ENCODE data around the gene FAM174B.
"Not testable (repeated sequence)": the region's sequence is repeated elsewhere in the genome, so short reads cannot be mapped to it uniquely, and the experiment has no call there.

The FAM174B gene

DNA sequence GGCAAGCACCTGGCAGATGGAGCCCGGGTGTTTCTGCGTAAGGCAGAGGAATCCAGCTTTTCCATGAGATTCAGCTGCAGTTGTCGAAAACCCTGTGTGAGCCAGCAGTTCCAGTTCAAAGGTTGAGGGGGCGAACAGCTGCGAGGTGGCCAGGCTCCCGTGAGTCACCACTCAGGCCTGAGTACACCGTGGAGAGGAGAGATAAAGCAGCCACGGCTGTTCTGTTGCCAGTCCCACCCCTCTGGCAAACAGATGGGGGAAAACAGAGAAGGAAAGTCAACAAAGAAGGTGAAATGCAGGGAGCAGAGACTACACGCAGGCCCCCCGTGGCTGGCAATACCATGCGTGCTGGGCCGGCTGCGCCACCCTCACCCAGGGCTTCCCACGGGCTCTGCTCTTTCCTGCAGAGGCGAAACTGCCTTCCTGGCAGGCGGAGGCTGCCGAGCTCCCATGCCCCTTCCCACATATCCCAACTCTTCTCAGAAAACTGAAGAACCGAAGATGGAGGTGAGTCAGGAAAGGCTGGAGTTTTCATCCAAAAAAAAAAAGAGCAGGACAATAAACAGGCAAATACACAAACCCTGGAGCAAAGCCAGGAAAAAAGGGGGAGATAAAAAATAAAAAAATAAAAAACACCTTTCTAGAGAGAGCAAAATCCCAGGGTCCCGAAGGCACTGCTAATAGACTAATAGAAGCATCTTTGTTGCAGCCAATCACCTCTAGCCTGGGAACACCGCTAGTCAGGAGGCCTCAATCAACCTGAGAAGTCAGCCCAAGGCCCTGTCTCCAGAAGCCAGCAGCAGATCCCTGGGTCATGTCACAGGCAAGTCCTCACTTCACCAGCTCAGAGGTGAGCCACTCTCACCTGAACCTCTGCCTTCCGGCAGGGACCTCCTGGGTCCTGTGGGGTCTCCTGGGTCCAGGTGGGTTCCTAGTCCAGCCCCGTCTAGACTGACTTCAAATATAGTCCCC lies 37.7 kb downstream of the FAM174B start:
- no peak for DNase-seq

GRCh38 chr15:92616621-92617548 lies 38.7 kb downstream of the FAM174B start:
- no peak for DNase-seq

DNA sequence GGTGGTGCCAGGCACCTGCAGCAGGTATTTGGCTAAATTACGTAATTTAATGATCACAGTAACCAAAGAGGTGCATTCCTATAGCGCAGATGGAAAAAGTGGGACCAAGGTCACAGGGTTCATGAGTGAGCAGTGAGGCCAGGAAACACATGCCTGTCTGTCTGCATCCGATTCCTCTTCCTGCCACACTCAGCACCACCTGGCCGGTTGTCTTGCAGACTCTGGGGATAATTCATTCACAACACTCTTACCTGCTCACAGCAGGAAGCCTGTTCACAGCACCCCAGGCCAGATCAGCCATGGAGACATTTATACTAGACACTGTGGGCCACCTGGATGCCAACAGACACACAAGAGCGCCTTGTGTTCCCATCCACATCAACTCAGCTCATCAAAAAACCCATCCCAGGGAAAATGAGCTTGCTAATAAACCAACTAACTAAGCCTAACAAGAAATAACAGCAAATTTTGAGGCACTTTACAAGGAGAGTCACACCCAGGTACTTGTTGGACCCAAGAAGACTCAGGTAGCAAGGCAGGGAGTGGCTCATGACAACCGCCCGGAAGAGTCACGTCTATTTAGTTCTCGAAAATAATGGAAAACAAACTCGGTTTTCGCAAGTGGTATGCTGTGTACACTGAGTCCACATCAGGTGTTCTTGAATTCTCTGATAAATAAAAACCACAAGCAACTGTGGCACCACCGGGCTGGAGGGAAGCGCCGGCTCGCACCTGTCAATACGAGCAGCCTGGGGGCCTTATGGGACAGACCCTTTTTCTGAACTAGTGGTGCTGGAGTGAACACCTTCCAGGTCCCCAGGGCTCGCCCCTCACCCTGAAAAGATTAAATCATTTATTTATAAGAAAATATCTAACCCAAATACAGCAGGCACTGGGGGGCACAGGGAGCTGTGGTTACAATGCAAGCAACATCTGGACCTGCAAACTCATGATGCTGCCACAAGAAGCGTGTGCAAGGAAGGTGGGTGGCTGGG lies 40.5 kb downstream of the FAM174B start:
- no peak for DNase-seq

GRCh38 chr15:92614301-92614700 lies 41.3 kb downstream of the FAM174B start:
- DNase-seq, result no peak

- no peak for DNase-seq
Observed at GRCh38 chr15:92613841-92614240, 41.7 kb downstream of the FAM174B start.

DNA sequence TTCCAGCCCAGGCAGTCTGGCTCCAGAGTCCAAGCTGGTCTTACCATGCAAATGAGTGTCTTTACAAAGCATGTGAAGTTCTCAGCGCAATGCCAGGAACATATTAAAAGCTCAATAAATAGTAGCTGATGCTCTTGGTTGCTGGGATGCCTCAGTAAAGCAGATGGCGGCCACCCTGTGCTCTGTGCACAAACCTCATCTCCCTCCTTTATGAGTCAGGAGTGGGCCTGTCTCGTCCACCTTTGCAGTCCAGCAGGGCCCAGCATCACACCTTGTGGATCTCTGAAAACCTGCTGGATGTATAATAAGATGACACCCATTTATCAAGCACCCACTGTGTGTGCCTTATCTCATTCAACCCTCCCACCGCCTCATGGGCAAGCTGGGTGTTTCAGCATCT lies 42.7 kb downstream of the FAM174B start:
- no peak for DNase-seq

DNA sequence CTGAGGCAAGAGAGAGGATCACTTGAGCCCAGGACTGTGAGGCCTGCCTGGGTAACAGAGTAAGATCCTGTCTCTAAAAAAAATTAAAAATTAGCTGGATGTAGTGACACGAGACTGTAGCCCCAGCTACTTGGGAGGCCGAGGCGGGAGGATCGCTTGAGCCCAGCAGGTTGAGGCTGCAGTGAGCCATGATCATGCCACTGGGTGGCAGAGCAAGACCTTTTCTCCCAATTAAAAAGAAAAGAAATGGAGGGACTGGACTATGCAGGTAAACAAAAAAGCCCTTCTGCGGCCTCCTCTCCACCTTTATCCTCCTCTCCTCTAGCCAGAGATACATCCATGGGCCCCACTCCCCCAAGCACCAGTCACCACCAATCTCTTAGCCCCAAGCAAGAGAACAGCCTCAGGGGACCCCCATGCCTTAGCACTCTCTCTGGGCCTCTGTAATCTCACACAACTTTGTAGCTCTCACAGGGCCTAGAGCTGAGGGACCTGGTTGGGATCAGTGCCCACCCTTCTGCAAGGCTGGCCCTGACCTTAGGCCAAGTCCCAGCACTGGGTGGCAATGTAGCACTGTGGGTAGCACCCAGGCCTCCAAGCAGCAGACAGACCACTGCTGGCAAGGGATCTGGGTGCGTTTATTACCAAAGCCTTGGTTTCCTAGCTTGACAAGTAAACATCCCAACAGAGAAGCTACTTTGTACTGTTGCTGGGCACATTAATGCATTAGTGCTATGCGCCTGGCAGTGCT lies 43.4 kb downstream of the FAM174B start:
- no peak for DNase-seq

DNA sequence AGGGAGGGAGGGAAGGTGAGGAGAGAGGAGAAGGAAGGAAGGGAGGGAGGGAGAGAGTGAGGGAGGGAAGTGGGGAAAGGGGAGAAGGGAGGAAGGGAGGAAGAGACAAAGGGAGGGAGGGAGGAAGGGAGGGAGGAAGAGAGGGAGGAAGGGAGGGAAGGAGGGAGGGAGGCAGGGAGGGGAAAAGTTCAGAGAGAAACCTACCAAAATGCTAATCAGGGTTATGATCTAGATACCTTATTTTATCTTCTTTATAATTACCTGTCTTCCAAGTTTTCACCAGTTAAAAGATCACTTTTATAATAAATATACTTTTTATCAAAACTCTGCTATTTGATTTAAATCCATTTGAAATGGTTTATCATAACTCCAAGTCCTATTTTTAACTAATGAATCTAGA lies 44.4 kb downstream of the FAM174B start:
- no peak for DNase-seq

DNA sequence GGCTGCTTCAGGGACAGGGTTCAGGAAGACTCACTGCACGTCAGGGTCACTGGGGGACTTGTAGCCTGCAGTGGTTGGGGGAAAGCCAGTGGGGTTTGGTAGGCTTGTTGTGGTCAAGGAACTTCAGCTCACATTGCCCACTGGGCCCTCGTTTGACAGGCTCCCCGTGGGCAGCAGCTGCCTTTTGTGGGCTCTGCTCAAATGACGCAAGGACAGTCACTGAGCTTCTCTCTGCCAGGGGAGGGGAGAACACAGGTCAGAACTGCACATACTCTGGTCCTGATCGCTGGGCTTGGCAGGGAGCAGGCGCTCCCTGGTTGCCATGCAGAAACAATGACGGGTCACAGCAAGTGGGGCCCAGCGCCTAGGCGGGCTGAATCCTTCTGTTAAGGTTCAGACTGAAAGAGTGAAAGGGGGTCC lies 45.5 kb downstream of the FAM174B start:
- no peak for DNase-seq

DNA sequence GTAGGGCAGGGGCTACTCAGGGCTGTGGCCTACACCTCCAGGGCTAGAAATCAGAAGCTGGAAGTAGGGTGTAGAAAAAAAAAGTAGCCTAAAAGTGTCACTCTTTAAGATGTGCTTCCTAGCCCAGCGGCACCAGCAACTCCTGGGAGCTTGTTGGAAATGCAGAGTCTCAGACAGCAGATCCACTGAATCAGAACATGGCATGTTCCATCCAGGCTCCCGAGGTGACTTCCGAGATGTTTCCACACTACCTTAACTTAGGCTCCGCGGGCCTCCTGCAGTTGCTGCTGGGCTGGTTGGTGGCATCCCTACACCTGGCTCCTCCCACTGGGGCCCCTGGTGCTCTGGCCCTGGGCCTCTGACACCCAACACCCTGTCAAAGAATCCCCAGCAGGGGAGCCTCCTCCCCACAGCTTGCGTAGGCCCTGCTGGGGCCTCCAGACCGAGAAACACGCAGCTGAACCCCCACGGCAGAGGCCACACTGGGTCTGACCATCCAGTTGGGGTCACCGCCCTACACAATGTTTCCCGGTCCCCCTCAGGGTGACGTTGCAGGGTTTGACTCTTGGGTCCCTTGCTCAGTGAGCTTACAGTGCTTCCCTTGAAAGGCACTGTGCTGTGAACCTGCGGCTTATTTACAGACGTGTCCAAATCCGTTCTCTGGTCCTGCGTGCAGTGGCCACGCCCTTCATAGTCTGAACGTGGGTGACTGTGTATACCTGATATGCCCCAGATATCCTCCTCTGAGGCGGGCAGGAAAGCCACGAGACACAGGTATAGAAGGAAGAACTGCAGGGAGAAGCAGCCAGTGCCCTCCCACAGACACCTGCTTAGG lies 46.5 kb downstream of the FAM174B start:
- no peak for DNase-seq

GRCh38 chr15:92606836-92607150 lies 48.8 kb downstream of the FAM174B start:
- not testable (repeated sequence) for DNase-seq

GRCh38 chr15:92606126-92606835 lies 49.3 kb downstream of the FAM174B start:
- no peak for DNase-seq

- no peak for DNase-seq
Observed at GRCh38 chr15:92605225-92605944, 50.2 kb downstream of the FAM174B start.

- DNase-seq, result no peak
Observed at GRCh38 chr15:92603743-92604470, 51.7 kb downstream of the FAM174B start.

GRCh38 chr15:92603278-92603677 lies 52.3 kb downstream of the FAM174B start:
- DNase-seq, result no peak

GRCh38 chr15:92602267-92602593 lies 53.3 kb downstream of the FAM174B start:
- DNase-seq, result no peak

DNA sequence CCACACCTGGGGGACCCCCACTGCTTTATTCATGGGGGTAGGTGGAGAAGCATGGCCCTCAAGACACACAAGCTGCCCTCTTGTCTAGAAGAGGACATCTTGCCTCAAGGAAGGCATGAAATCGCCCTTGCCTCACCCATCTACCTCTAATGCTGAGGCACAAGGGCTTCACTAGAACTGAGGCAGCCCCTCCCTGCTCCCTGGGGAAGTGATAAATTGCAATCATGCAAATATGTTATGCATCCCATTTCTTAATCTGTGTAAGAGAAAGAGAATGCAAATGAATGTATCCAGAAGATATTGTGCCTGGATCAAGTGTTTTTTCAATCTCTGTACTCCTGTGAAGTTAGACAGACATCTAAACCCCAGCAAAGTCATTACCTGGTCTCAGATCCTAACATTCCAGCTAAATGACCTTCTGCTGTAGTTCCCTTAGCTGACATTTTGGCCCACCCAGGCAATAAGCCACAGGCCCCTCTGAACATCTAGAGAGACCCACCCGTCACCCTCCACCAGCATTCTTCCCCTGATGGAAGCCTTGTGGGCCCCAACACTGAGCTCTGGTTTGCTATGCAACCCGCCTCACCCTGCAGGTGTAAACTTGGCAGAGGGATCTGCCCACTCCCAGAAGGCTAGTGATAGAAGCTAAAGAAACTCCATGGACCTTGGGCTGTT lies 53.8 kb downstream of the FAM174B start:
- DNase-seq, result no peak

- DNase-seq, result no peak
Observed at GRCh38 chr15:92600856-92601255, 54.7 kb downstream of the FAM174B start.
